Ishikawa (cell line): ENCODE measurements around the gene RGS12.

Experiments
- CEBPB ChIP-seq: IDR thresholded peaks from 2 replicates; pipeline ENCODE4 v1.6.1; 2012
- CREB1 ChIP-seq: IDR thresholded peaks from 2 replicates; pipeline ENCODE4 v1.6.1; 2012; ENCODE audit warnings: low read depth
- EGR1 ChIP-seq: IDR thresholded peaks from 2 replicates; pipeline ENCODE4 v1.6.1; 2012
- FOXM1 ChIP-seq: IDR thresholded peaks from 2 replicates; pipeline ENCODE4 v1.6.1; 2012; ENCODE audit warnings: low read depth, borderline replicate concordance
- MAX ChIP-seq: IDR thresholded peaks from 2 replicates; pipeline ENCODE4 v1.6.1; 2012
- NFIC ChIP-seq: IDR thresholded peaks from 2 replicates; pipeline ENCODE4 v1.6.1; 2012
- RAD21 ChIP-seq: IDR thresholded peaks from 2 replicates; pipeline ENCODE4 v1.6.1; 2012; ENCODE audit warnings: low read depth
- REST ChIP-seq: IDR thresholded peaks from 2 replicates; pipeline ENCODE4 v1.6.1; 2012; ENCODE audit warnings: low read depth, mild to moderate bottlenecking
- TAF1 ChIP-seq: IDR thresholded peaks from 2 replicates; pipeline ENCODE4 v1.6.1; 2012; ENCODE audit warnings: low read depth, mild to moderate bottlenecking
- TCF12 ChIP-seq: IDR thresholded peaks from 2 replicates; pipeline ENCODE4 v1.6.1; 2012; ENCODE audit warnings: low read depth
- TEAD4 ChIP-seq: IDR thresholded peaks from 2 replicates; pipeline ENCODE4 v1.6.1; 2012
- USF1 ChIP-seq: IDR thresholded peaks from 2 replicates; pipeline ENCODE4 v1.6.1; 2012
- ZBTB7A ChIP-seq: IDR thresholded peaks from 2 replicates; pipeline ENCODE4 v1.6.1; 2012; ENCODE audit warnings: low read depth

GRCh38 chr4:3244747-3245146 is 48.1 kb upstream of the RGS12 start:
- TF ChIP-seq CEBPB (no peak), RAD21 (no peak), TEAD4 (no peak), MAX (no peak), ZBTB7A (no peak), TAF1 (no peak), REST (no peak), FOXM1 (no peak), USF1 (no peak), NFIC (no peak), TCF12 (no peak), EGR1 (no peak), CREB1 (no peak)
